NCI-H2107 (cell line): ENCODE measurements around the gene GIGYF1.
A peak's percentile ranks its signal among the peaks of the same experiment; 100 is the strongest.
"Not testable (repeated sequence)": the region's sequence is repeated elsewhere in the genome, so short reads cannot be mapped to it uniquely, and the experiment has no call there.

ENCODE experiments used
- DNase-seq: peaks from one replicate; lab custom pipeline; 2025; lab: John Stamatoyannopoulos, UW

The GIGYF1 gene

GRCh38 chr7:100694098-100694745 is at the start of gene GIGYF1:
Gene GIGYF1 (minus strand): TSS chr7:100694250. CDS start chr7:100688238, 6,012 bp downstream.
- DNase-seq = peak; percentile 24

GRCh38 chr7:100739934-100740333 is 45.9 kb upstream of the GIGYF1 start:
- DNase-seq = no peak

DNA sequence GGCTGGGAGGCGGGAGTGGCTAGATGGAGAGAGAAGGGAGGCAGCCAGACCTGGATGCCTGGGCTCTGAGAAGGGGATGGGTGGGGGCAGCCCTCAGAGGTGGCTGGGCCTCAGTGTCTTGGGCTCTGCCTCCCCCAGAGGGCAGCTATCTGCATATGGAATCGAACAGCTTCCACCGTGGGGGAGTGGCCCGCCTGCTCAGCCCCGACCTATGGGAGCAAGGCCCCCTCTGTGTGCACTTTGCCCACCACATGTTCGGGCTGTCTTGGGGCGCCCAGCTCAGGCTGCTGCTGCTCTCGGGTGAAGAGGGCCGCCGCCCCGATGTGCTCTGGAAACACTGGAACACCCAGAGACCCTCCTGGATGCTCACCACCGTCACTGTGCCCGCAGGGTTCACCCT is 42.6 kb upstream of the GIGYF1 start:
- no peak for DNase-seq

DNA sequence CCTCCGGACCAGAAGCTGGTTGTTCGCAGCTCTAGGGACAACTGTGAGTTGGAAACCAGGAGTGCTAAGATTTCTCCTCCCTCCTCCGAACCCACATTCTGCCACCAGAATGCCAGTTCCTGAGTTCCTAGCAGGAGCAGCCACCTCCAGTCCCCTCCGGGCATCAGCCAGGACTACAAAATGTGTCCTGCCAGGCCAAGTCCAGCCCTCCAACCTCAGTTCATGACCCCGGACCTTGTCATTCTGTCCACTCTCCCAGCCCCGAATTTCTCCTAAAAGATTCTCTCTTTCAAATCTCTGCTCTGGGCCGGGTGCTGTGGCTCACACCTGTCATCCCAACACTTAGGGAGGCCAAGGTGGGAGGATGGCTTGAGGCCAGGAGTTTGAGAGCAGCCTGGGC is 41.7 kb upstream of the GIGYF1 start:
- no peak for DNase-seq

DNA sequence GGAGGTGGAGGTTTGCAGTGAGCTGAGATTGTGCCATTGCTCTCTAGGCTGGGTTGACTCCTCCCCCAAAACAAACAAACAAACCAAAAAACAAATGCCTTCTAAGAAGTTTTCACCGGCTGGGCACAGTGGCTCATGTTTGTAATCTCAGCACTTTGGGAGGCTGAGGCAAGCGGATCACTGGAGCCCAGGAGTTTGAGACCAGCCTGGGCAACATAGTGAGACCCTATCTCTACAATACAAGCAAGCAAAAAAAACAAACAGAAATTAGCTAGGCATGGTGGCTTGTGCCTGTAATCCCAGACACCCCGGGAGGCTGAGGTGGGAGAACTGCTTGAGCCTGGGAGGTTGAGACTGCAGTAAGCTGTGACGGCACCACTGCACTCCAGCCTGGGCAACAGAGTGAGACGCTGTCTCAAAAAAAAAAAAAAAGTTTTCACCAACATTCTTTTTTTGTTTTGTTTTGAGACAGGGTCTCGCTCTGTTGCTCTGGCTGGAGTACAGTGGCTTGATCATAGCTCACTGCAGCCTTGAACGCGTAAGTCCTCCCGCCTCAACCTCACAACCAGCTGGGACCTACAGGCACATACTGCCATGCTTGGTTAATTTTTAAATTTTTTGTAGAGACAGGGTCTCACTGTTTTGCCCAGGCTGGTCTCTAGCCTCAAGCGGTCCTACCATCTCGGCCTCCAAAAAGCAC is 38.0 kb upstream of the GIGYF1 start:
- DNase-seq = no peak

- no peak for DNase-seq
Measured at GRCh38 chr7:100730136-100730800, 36.2 kb upstream of the GIGYF1 start.

GRCh38 chr7:100728196-100728595 is 34.1 kb upstream of the GIGYF1 start:
- DNase-seq = no peak

DNA sequence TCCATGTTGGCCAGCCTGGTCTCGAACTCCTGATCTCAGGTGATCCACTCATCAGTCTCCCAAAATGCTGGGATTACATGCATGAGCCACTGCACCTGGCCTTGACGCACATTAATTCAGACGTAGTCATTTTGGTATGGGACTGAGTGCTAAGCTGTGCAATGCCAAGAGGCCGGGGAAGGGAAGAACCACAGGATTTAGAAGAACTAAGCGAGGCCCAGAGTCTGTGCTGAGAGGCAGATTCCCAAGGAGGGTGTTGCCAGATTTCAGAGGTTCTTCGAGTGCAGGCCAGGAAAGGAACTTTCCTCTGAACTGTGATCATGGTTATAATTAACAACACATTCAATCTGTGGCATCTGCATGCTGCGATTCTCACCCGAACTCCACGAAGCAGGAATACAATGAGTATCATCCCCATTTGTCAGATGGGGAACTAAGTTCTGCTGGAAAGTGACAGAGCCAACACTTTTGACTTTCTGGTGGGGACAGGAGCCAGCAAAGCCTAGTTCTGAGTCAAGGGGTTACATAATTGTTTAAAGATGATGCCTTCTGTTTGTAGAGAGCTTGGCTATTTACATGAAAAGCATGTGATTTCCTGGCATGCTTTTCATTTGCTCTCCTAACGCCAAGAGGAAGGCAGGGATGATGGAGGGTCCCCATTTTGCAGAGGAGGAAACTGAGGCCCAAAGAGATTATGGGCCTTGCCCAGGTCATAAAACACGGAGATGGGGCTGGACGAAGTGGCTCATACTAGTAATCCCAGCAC is 33.1 kb upstream of the GIGYF1 start:
- DNase-seq = no peak

DNA sequence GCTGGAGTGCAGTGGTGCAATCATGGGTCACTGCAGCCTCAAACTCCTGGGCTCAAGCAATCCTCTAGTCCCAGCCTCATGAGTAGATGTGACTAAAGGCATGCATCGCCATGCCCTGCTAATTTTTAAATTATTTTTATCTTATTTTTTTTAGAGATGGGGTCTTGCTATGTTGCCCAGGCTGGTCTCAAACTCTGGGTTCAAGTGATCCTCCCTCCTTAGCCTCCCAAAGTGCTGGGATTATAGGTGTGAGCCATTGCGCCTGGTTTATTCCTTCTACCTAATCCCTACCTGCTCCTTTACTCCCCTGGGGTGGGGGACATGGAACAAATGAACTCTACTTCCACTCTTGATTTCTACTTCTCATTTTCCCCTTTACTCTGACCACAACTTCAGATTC is 30.3 kb upstream of the GIGYF1 start:
- DNase-seq = not testable (repeated sequence)

GRCh38 chr7:100723732-100724275 is 29.8 kb upstream of the GIGYF1 start:
- no peak for DNase-seq

GRCh38 chr7:100722480-100723212 is 28.6 kb upstream of the GIGYF1 start:
- DNase-seq = no peak

DNA sequence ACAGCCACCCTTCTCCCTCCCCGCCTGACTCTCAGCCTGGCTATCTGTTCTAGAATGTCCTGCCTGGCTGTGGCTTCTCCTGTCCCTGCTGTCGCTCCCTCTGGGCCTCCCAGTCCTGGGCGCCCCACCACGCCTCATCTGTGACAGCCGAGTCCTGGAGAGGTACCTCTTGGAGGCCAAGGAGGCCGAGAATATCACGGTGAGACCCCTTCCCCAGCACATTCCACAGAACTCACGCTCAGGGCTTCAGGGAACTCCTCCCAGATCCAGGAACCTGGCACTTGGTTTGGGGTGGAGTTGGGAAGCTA is 27.4 kb upstream of the GIGYF1 start:
- DNase-seq = no peak

- no peak for DNase-seq
Measured at GRCh38 chr7:100720671-100721504, 26.8 kb upstream of the GIGYF1 start.

DNA sequence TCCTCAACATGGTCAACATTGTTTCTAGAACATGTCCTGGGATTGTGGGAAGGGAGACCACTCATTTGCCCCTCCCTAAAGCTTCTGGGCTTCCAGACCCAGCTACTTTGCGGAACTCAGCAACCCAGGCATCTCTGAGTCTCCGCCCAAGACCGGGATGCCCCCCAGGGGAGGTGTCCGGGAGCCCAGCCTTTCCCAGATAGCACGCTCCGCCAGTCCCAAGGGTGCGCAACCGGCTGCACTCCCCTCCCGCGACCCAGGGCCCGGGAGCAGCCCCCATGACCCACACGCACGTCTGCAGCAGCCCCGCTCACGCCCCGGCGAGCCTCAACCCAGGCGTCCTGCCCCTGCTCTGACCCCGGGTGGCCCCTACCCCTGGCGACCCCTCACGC is 26.2 kb upstream of the GIGYF1 start, which contains the start of gene EPO:
Gene EPO, plus strand, starts transcription at position 190 of the 392 bp plus-strand sequence. CDS start 513 bp downstream, outside the sequence.
- DNase-seq = no peak

DNA sequence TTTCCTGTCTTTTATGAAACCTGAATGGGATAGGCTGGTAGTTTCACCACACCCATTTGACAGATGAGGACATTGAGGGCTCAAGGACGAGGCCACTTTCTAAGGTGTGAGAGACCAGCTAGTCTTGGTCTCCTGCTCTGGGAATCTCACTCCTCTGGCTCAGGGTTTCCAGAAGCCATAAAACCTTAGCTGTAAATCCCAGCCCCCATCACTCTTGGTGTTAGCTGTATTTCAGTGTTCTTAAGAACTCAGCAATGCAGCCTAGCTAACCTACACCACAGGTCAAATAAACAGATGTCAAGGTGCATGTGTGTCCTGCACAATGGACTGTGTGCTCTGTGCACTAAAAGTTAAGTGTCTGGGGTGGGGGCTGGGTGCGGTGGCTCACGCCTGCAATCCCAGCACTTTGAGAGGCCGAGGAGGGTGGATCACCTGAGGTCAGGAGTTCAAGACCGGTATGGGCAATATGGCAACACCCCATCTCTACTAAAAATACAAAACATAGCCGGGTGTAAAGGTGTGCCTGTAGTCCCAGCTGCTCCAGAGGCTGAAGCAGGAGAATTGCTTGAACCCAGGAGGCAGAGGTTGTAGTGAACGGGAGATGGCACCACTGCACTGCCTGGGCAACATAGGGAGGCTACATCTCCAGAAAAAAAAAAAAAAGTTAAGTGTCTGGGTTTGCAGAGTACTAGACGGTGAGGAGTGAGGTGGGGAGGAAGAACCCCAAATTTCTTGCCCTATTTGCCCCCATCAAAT is 25.7 kb upstream of the GIGYF1 start:
- DNase-seq = no peak

DNA sequence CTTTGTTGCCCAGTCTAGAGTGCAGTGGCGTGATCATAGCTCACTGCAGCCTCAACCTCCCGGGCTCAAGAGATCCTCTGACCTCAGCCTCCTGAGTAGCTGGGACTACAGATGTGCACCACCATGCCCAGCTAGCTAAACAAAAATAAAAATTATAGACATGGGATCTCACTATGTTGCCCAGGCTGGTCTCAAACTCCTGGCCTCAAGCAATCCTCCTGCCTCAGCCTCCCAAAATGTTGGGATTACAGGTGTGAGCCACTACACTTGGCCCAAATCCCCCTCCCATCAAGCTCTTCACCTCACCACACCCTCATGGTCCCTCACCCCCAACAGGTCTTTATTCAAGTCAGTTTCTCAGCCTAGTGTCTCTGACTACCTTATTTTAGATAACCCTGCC is 23.0 kb upstream of the GIGYF1 start:
- DNase-seq = not testable (repeated sequence)

- DNase-seq = no peak
Measured at GRCh38 chr7:100714725-100715124, 20.7 kb upstream of the GIGYF1 start.

DNA sequence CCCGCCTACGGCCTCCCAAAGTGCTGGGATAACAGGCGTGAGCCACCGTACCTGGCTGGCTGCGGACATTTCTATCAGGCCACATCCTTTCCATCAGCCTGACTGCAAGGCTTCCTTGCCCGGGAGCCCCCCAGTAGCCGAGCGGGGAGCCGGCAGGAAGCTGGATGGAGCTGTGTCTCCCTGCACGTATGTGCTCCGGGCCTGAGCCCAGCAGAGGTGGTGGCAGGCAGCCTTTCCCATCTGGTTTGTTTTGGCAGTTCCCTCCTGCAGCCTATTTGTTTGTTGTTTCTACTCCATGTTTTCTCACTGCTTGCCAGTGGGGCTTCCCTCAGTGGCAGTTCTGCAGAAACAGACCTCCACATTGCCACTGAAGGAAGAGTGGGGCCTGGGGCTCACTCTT is 17.3 kb upstream of the GIGYF1 start:
- DNase-seq = no peak

GRCh38 chr7:100710452-100710851 is 16.4 kb upstream of the GIGYF1 start:
- no peak for DNase-seq

DNA sequence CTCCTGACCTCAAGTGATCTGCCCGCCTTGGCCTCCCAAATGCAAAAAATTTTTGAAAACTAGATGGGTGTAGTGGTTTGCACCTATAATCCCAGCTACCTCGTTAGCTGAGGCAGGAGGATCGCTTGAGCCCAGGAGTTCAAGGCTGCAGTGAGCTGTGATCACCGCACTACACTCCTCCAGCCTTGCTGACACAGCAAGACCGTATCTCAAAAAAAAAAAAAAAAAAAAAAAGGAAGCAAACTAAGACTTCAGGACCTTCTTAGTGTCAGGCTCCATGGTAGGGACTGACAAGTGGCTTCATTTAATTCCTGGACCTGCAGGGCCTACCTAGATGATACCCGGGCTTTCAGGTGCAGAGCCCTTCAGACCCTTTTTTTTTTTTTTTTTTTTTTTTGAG is 14.3 kb upstream of the GIGYF1 start:
- no peak for DNase-seq
